PC-3 (cell line): ENCODE results near the gene RND2.

Experiments
- CTCF ChIP-seq: fragments of 300-600 bp; sonication (generic); conservative IDR thresholded peaks from 2 replicates; pipeline ENCODE4 v1.5.1; 2017; ENCODE audit warnings: antibody characterized with exemption, low read depth, mild to moderate bottlenecking, low read length
- EZH2 ChIP-seq: fragments of 300-600 bp; sonication (generic); IDR thresholded peaks from one replicate; pipeline ENCODE4 v1.6.1; 2017; ENCODE audit warnings: antibody characterized with exemption, mild to moderate bottlenecking, low read length; ENCODE audit not compliant: unreplicated experiment
- EZH2phosphoT487 ChIP-seq: fragments of 300-600 bp; sonication (generic); IDR thresholded peaks from 2 replicates; pipeline ENCODE4 v1.6.1; 2018; ENCODE audit warnings: mild to moderate bottlenecking, antibody characterized with exemption, low read length, borderline replicate concordance

DNA sequence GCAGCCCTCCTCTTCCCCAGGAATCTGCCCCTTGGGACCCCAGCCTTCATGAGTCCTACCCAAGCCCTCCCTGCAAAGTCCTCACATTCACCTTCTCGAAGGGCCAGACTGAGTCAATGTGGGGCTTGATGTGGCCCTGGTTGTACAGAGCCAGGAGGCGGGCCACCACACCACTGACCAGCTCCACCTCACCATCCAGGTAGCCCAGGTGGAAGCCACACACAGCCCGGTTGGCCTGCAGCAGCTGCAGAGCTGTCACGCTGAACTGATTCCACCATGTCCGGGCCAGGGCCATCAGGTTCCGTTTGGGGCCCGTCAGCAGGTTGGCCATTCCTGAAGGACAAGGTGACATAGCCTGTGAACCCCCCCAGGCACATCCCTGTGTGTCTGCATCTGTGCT lies 8.8 kb upstream of the RND2 start:
- TF ChIP-seq CTCF: no peak
- TF ChIP-seq EZH2: no peak
- TF ChIP-seq EZH2phosphoT487: no peak
